Lower lobe of right lung (tissue), 2 donors: ENCODE results near the gene GRIP1. TPM values are rescaled to one million over a fixed set of nuclear protein-coding genes. Genes with fewer than 3 reads are reported as not detected.

Experiments
- ATAC-seq, 2 donors: fragments of 200-7000 bp; cut with Tn5 transposase; one replicate each; pipeline ENCODE4 v1.9.1; 2020 to 2022; ENCODE audit warnings: mild to moderate bottlenecking in 2 of 2, moderate library complexity in 2 of 2
- DNase-seq: peaks from one replicate; pipeline ENCODE4 v3.0.0-alpha.2; 2020
- H3K27ac ChIP-seq: fragments of 200-600 bp; one replicate; pipeline ENCODE4 v1.8.0; 2022
- H3K27me3 ChIP-seq: fragments of 200-600 bp; one replicate; pipeline ENCODE4 v1.8.0; 2022; ENCODE audit warnings: low read depth
- H3K36me3 ChIP-seq: fragments of 200-600 bp; one replicate; pipeline ENCODE4 v1.8.0; 2022; ENCODE audit warnings: mild to moderate bottlenecking
- H3K4me1 ChIP-seq: fragments of 200-600 bp; one replicate; pipeline ENCODE4 v1.8.0; 2022
- H3K4me3 ChIP-seq: fragments of 200-600 bp; one replicate; pipeline ENCODE4 v1.8.0; 2022; ENCODE audit warnings: mild to moderate bottlenecking
- H3K9me3 ChIP-seq: fragments of 200-600 bp; one replicate; pipeline ENCODE4 v1.8.0; 2022
- intact Hi-C: fragments of 100-400 bp; cut with DNase I; formaldehyde crosslinking; loops from one replicate; pipeline ENCODE4 v1.11.0; 2022
- total RNA-seq: library from RNA; stranded (reverse); fragmentation: NEBNext Ultra II Directional; extraction: Animal tissue kit (Norgen Biotek cat#: 25700); gene quantifications from one replicate; pipeline ENCODE4 v1.2.1, GENCODE V29; 2021
- TF ChIP-seq, protein P1 (sequence below): fragments of 200-600 bp; IDR thresholded peaks from one replicate; pipeline ENCODE4 v1.8.0; 2022; ENCODE audit warnings: antibody characterized with exemption, mild to moderate bottlenecking
- donor health status: DM: no; HTN: yes; CAD: no; lungs with severe emphysema.

Gene GRIP1
- total RNA-seq, 1 donor from 2014 or later = 4.3 TPM

DNA sequence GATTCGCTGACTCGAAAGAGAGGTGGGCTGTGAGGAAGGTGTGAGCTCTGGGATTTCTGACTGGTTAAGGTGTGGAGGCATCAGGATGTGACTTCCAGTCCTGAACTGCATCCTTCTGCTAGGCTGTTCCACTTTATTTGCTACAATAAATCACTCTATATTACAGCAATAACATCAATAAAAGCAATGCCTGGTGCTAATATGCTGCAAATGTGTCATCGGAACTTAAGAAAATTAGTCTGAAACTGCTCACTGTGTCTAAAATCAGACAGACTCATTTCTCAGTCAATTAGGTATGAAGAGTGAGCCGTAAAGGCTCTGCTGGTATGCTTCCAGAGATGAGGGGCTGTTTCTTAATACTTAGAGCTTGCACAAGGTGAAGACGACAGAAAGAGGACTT lies 250.0 kb downstream of the GRIP1 start:
- Histone ChIP-seq H3K4me3 (no peak overlapping the region), H3K9me3 (no peaks in the 10 kb centered on the region), H3K27ac (no peak overlapping the region), H3K4me1 (no peaks in the 10 kb centered on the region), H3K36me3 (no peaks in the 10 kb centered on the region), H3K27me3 (no peaks in the 10 kb centered on the region)
- ATAC-seq (no peak), DNase-seq (no peak)
- TF ChIP-seq, protein P1, sequence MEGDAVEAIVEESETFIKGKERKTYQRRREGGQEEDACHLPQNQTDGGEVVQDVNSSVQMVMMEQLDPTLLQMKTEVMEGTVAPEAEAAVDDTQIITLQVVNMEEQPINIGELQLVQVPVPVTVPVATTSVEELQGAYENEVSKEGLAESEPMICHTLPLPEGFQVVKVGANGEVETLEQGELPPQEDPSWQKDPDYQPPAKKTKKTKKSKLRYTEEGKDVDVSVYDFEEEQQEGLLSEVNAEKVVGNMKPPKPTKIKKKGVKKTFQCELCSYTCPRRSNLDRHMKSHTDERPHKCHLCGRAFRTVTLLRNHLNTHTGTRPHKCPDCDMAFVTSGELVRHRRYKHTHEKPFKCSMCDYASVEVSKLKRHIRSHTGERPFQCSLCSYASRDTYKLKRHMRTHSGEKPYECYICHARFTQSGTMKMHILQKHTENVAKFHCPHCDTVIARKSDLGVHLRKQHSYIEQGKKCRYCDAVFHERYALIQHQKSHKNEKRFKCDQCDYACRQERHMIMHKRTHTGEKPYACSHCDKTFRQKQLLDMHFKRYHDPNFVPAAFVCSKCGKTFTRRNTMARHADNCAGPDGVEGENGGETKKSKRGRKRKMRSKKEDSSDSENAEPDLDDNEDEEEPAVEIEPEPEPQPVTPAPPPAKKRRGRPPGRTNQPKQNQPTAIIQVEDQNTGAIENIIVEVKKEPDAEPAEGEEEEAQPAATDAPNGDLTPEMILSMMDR = no peak
- intact Hi-C loops = no loop called here

DNA sequence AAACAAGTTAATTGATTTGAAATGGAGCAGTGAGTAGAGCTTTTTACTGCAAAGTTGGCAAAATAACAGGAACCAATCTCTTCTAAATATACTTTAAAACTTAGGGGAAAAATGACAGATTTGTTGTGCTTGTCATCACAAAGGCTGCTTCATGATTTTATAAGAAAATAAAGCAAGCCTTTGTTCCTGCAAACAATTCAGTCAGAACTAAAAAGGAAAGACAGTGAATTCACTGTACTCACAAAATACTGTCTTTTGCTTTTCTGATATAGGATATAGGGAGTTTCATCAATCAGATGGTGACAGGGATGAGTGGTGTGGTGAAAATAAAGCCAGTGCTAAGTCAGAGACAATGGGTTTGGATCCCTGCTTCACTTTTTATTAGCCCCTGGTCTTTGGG lies 250.6 kb downstream of the GRIP1 start:
- H3K4me1 ChIP-seq = no peaks in the 10 kb centered on the region
- H3K36me3 ChIP-seq = no peaks in the 10 kb centered on the region
- H3K27ac ChIP-seq = no peak overlapping the region
- intact Hi-C loops = no loop called here
- H3K4me3 ChIP-seq = no peak overlapping the region
- no peaks in the 10 kb centered on the region for H3K9me3 ChIP-seq
- H3K27me3 ChIP-seq = no peaks in the 10 kb centered on the region
- TF ChIP-seq, protein P1 = no peak
- DNase-seq (no peak), ATAC-seq (no peak)

DNA sequence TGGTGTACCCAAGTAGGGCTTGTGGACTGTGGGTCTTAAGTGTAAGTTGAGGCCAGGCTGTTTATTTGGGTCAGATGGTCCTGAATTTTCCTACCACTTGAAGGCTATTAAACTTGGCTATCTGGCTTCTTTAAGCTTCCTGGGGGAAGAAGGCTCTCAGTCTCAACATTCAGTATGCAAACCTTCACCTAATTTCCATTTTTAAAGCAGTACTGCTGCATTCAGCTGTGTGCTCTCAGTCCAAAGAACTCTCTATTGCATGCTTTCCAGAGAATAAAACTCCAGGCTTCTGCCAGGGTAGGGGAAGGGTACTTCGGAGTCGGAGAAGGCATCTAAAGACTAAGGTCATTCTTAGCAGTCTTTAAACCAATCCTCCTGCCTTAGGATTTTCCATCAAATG lies 252.2 kb downstream of the GRIP1 start:
- ATAC-seq (no peak), DNase-seq (no peak)
- Histone ChIP-seq H3K36me3 (no peaks in the 10 kb centered on the region), H3K4me3 (no peak overlapping the region), H3K4me1 (no peaks in the 10 kb centered on the region), H3K9me3 (no peaks in the 10 kb centered on the region), H3K27me3 (no peaks in the 10 kb centered on the region), H3K27ac (no peak overlapping the region)
- intact Hi-C loops = no loop called here
- TF ChIP-seq, protein P1 = no peak

DNA sequence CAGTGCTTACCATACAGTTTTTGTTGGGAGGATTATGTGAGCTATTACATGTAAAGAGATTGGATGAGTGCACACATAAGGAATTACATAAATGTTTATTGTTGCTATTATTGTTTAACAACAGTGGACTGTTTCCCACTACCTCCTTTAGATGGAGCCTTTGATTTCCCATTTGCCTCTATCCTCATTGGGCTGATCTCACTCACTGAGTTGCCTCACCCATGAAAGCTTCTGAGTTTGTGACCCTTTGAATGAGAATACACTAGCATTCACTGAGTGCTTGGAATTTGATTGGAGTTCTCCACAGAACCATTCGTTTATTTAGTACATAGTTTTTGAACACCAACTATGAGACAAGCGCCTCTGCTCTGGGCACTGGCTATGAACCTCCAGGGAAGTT lies 255.6 kb downstream of the GRIP1 start:
- Histone ChIP-seq H3K9me3 (no peaks in the 10 kb centered on the region), H3K27ac (no peak overlapping the region), H3K36me3 (no peaks in the 10 kb centered on the region), H3K4me3 (no peak overlapping the region), H3K27me3 (no peaks in the 10 kb centered on the region), H3K4me1 (no peaks in the 10 kb centered on the region)
- DNase-seq = no peak
- intact Hi-C loops = no loop called here
- no peak for ATAC-seq
- TF ChIP-seq, protein P1 = no peak

DNA sequence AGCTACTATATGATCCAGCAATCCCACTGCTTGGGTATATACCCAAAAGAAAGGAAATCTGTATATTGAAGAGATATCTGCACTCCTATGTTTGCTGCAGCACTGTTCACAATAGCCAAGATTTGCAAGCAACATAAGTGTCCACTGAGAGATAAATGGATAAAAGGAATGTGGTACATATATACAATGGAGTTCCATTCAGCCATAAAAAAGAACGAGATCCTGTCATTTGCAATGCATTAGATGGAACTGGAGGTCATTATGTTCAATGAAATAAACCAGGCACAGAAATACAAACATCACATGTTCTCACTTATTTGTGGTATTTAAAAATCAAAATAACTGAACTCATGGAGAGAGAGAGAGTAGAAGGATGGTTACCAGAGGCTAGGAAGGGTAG lies 260.0 kb downstream of the GRIP1 start:
- no peaks in the 10 kb centered on the region for H3K27me3 ChIP-seq
- no peak for ATAC-seq
- no peak overlapping the region for H3K4me3 ChIP-seq
- intact Hi-C loops = no loop called here
- TF ChIP-seq, protein P1 = no peak
- H3K9me3 ChIP-seq = no peaks in the 10 kb centered on the region
- no peaks in the 10 kb centered on the region for H3K36me3 ChIP-seq
- DNase-seq = no peak
- no peaks in the 10 kb centered on the region for H3K4me1 ChIP-seq
- H3K27ac ChIP-seq = no peak overlapping the region

DNA sequence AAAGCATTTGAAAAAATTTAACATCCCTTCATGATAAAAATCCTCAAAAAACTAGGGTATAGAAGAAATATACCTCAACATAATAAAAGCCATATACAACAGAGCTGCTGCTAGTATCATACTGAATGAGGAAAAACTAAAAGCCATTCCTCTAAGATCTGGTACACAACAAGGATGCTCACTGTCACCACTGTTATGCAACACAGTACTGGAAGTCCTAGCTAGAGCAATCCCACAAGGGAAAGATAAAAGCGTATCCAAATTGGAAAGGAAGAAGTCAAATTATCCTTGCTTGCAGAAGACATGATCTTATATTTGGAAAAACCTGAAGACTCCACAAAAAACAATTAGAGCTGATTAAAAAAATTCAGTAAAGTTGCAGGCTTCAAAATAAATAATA lies 261.7 kb downstream of the GRIP1 start:
- Histone ChIP-seq H3K9me3 (no peaks in the 10 kb centered on the region), H3K4me3 (no peak overlapping the region), H3K36me3 (no peaks in the 10 kb centered on the region), H3K27ac (no peak overlapping the region), H3K4me1 (no peaks in the 10 kb centered on the region), H3K27me3 (no peaks in the 10 kb centered on the region)
- ATAC-seq = no peak
- DNase-seq = no peak
- intact Hi-C loops = no loop called here
- TF ChIP-seq, protein P1 = no peak
